Fibroblast of lung (primary cell): ENCODE results near the gene IGSF9B.

Experiments
- CTCF ChIP-seq, 2 donors: IDR thresholded peaks in 1 of 2; conservative IDR thresholded peaks in 1 of 2; 1 replicate in 1 of 2; 2 replicates in 1 of 2; pipeline ENCODE4 v1.5.1; 2011 to 2012; ENCODE audit warnings: low read length in 2 of 2, control low read depth in 1 of 2, inconsistent platforms in 1 of 2, low read depth in 1 of 2, mild to moderate bottlenecking in 1 of 2
- EZH2 ChIP-seq: IDR thresholded peaks from 2 replicates; pipeline ENCODE4 v1.5.1; 2012; ENCODE audit warnings: low read length, control low read depth, mild to moderate bottlenecking; ENCODE audit errors: missing control alignments

GRCh38 chr11:133980665-133981064 is 23.9 kb upstream of the IGSF9B start:
- no peak for TF ChIP-seq EZH2
- TF ChIP-seq CTCF (conservative IDR thresholded peaks at IDR 0.05 in 1 of 2, IDR thresholded peaks at IDR 0.05 in 1 of 2; ENCODE audit: low read depth in 1 of 2, low read length in 2 of 2): no peak
